Stimulated activated naive CD4-positive, alpha-beta T cell (primary cell): ENCODE data around the gene CD44.

Experiments
- DNase-seq, 6 experiments: peaks; one replicate each; lab custom pipeline; 2025; lab: John Stamatoyannopoulos, UW

CD44 gene

DNA sequence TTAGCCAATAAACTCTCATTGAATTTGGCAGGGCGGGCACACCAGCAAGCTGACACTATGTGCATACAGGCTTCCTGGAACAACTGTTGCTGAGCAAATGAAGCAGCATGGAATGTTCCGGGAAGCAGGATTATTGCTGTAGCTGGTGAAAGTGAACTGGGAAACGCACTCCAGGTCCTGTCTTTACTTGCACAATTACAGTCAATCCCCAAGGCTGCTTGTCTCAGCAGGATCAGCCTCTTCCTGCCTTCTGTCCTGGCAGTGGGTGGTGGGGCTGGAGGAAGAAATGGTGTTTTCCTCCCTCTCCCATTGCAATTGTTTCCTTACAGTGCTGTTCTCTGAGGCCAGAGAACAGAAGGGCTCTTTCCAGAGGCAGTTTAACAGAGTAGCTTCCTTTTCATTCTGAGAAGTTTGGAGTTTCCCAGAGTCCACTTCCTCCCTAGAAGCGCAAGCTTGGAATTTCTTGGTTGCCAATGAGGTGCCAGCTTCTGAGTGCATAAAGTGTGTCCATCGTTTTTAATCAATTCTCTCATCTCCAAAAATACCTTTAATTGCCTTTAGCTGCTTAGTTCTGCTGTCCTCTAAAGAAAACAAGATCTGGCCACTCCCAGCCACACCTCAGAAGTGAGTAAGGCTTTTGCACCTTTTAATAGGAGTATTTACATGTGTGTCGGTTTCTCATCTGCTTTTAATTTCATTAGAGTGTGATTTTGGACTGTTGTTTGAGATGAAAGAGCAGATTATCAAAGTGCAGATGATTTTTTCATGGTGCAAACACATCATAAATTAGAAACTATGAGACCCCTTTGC lies 19.9 kb downstream of the CD44 start:
- no peak for DNase-seq

DNA sequence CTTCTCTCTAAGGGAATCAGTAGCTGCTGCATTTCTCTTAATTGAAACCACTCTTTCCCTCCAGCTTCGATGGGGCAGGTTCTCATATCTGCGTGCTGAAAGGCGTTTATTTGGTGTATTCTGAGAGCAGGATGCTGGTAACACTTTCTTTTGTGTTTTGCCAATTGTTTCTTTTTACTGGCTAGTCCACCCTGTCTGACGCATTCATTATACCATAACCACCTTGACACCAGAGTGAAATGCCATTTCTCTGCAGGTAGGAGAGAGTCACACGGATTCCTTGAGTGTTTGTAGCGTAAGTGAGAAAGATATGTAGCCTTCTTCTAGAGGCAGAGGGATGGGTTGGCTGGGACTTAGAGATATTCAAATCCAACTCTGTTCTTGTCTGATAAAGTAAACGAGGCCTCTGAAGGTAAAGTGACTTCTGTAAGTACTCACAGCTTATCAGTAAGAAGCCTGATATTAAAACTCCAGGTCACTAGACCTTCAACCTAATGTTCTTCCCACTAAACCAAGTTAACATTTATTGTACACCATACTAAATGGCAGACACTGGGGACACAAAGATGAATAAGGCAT lies 21.4 kb downstream of the CD44 start:
- peak in 3 of 6 experiments; percentile 70 to 77 (median 73) for DNase-seq

GRCh38 chr11:35160902-35161597 lies 22.1 kb downstream of the CD44 start:
- DNase-seq = no peak

DNA sequence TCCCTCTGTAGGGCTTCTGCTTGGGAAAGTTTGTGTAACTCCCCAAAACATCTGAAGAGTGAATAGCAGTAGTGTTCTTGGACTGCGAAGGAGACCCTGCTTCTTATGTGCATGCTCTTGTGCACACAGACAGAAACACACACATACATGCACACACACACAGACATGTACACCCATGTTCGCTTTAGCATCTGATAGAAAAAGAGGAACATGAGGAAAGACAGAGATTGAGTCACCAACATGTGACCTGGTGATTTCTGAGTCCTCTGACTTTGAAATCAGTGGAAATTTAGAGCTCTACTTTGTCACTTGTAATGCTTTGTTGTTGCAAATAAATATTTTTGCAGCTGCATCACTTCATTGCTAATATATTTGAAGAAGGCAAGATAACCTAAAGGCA lies 23.8 kb downstream of the CD44 start:
- no peak for DNase-seq

GRCh38 chr11:35163209-35163608 lies 24.2 kb downstream of the CD44 start:
- DNase-seq = no peak

DNA sequence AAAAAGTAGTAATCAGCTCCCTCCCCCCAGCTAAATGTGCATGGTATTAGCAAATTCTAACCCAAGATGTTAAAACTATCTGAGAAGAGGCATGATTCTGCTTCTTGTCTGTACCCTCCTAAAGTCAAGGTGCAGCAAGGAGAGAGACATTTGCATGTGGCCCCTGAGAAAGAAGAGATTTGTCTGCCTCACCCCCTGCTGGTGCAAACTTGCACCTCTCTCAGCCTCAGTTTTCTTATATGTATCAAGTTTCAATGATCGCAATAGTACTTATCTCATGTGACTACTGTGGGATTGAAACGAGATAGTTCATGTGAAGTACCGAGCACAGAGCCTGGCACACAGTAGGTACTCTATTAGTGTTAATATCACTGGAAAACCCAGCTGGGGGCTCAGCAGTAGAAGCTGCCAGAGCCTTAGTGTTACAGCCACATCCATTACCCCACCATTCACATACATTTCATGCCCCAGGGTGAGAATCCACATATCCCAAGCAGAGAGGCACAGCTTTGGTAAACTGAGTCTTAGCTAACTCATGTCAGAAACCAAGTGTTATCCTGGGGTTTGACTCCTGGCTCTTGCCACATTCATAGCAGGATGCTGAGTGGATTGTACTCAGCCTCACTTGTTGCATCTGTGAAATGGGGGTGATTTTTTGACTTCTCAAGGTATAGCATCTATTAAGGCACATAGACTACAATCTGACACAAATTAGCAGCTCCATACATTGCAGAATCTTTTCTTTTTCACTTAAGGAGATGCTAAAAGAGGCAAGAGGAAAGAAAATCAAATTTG lies 24.9 kb downstream of the CD44 start:
- DNase-seq = peak in 4 of 6 experiments; percentile 33 to 64 (median 62)

DNA sequence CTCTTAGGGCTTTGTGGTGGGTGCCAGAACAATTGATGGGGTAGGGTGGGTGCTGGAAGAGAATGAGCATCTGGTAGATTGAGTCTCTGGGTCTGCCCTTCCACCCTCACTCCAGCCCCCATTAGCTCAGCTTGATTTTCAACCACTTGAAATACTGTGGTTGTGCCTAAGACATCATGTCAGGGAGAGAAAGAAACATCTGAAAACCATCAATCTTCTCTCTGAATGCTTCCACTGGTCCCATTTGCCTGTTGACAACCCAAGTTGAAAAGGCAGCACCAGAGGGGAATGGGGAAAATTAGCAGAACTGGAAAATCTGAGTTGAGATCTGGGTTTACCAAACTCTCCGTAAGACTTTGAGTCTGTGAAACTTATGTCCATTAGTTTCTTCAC lies 26.1 kb downstream of the CD44 start:
- no peak for DNase-seq

DNA sequence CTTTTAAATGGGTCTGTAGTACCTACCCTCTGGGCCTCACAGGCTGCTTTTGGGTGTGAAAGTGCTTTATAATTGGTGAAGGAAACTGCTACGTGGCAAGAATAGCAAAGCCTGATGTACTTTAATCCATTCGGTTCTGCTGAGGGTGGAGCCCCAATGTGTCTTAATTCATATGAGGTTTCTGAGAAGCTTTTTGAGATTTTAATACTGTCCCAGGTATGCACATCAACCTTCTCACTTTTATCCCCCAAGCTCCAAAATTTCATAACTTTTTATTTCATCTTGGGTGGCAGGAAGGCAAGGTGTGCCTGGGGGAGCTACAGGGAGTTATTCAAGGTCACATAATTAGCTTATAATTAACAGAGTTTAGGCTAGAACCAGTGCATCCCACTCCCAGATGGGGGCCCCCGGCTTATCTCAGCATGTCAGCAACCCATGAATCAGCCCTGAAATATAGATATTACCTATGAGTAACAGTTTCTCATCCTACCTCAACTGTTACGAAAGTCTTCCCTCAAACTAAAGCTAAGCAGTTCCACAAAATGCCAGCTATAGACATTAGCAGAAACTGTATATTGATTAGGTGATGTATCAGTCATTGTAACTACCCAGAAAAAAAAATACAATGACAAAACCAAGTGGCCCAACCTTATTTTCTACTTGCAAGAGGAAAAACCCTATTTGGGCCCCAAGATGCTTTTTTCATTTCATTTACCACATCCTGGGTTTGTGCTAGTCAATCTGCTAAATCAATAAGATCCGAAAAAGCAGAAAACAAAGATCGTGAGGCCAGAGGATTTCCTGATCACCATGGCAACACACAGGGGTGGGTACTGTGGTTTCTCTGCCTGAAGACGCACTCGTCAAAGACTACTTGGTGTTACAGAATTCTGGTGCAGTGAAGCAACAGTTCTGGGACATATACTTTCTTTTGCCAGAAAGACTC lies 26.7 kb downstream of the CD44 start:
- DNase-seq = peak; percentile 75 to 99 (median 94)

DNA sequence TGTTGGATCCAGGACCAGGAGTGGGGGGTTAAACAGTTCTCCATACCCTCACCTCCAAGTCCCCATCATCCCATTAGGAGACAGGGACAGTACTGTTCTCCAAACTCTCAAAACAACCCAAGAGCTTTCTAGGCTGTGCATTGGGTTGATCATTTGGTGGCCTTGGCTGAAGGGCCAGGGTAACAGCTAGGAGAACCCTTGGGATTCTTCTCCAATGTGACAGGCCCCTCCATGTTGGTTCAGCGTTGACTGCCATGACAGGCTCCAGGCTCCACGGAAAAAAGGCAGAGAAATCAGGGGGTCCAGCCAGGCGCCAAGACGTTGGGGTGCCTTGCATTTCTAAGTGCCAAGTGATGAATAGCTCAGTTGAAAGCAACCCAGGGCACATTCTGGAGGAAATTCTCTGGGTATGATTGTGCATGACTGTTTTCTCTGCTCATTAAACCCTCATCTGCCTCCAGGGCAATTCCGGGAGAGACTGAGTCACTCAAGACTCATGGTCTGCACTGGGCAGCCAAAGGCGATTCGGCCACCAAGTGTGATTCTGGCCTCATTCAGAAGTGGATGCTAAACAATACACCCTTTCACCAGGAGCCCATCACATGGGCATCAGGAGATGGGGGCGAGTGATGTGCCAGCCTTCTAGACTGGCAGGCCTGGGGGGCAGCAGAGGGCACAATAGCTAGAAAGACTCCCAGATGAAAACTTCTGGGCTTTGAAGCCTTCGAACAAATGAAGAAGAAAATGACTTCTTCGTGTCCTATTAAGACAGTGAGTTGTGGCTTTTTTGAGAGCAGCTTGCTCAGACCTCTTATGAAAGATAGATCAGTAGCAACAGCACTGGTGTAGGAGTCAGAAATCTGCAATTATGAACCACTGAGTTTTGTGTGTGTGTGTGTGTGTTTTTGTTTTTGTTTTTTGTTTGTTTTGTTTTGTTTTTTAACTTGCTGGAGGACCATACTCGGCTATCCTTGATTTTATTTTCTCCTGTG lies 27.7 kb downstream of the CD44 start:
- DNase-seq = peak in 3 of 6 experiments; percentile 25 to 56 (median 51)

GRCh38 chr11:35167426-35167954 lies 28.5 kb downstream of the CD44 start:
- no peak for DNase-seq

GRCh38 chr11:35168671-35169070 lies 29.7 kb downstream of the CD44 start:
- no peak for DNase-seq

DNA sequence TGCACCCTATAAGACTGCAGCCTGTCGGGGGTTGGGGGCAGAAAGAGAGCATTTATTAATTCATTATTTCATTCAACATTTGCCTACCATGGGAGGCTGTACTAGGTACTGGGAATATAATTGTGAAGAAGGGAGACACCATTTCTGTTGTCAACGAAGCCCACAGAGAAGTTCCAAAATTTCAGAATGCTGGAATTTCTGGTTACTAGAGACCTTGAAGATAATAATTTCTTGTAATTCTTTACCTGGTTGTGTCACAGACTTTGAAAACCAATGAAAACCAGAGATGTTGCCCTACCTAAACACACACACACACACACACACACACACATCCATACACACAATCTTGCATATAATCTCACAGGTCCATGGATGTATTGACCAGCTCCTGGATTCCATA lies 30.1 kb downstream of the CD44 start:
- no peak for DNase-seq

GRCh38 chr11:35169754-35170153 lies 30.8 kb downstream of the CD44 start:
- no peak for DNase-seq

GRCh38 chr11:35170503-35170902 lies 31.5 kb downstream of the CD44 start:
- no peak for DNase-seq

DNA sequence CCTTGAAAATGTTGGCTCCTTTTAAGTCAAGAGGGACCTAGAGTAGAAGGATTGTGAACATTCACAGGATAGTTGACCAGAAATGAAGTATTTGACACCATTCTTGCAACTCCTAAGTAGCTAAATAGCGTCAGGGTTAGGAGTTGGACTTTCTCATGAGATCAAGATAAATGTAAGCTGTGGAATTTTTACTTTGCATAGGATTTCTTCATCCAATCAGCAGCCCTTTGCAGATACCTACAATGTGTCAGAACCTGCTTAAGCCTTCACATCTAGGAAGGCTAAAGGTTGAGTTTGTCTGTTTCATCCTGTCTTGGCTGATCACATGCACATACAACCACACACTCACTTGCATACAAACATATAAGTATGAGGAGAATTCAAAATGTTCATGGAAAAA lies 32.3 kb downstream of the CD44 start:
- DNase-seq = no peak

DNA sequence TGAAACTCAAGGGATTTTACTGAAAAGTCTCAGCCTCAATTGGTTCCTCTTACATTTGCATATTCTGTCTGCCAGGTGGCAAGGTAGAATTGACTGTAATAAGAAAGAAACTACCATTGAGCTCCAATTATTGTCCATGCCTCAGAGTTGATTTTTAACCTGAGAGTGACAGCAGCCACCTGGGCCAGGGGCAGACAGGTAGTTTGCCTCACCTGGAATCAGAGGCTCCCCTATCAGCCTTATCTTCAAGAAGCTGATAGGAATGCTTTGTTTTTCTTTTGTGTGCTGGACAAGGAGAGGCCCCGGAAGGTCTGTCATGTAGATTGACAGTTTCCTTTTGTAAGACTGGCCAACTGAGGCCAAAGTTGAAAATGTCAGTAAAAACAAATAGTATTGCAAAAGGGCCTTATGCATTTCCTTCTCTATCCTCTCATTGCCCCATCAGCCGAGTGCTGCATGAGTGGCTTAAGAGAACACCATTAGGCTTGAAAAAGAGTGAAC lies 34.1 kb downstream of the CD44 start:
- no peak for DNase-seq

GRCh38 chr11:35173616-35174566 lies 34.9 kb downstream of the CD44 start:
- peak in 3 of 6 experiments; percentile 14 to 65 (median 44) for DNase-seq

- no peak for DNase-seq
Measured at GRCh38 chr11:35174666-35175065, 35.7 kb downstream of the CD44 start.
